HCT116 (cell line): ENCODE data around the gene SMTNL1.

ENCODE experiments used
- CEBPB ChIP-seq: IDR thresholded peaks from 2 replicates; pipeline ENCODE4 v1.6.1; 2012; ENCODE audit warnings: low read depth
- CTCF ChIP-seq, 3 experiments: fragments of 200-600 bp in 1 of 3; sonication (generic) in 1 of 3; IDR thresholded peaks in 2 of 3; conservative IDR thresholded peaks in 1 of 3; 2 replicates each; pipeline ENCODE4 v1.5.1; 2012 to 2017; ENCODE audit warnings: low read depth in 2 of 3, low read length in 2 of 3, antibody characterized with exemption in 1 of 3, borderline replicate concordance in 1 of 3, control low read depth in 1 of 3, mild to moderate bottlenecking in 1 of 3, mixed read lengths in 1 of 3, mixed run types in 1 of 3, moderate library complexity in 1 of 3; ENCODE audit not compliant: insufficient read depth in 1 of 3
- EZH2 ChIP-seq: fragments of 200-600 bp; sonication (generic); IDR thresholded peaks from 2 replicates; pipeline ENCODE4 v1.6.1; 2017; ENCODE audit warnings: antibody characterized with exemption, mixed run types
- EZH2phosphoT487 ChIP-seq: fragments of 200-600 bp; IDR thresholded peaks from 2 replicates; pipeline ENCODE4 v1.6.1; 2018; ENCODE audit warnings: antibody characterized with exemption, borderline replicate concordance
- POLR2AphosphoS5 ChIP-seq: IDR thresholded peaks from 2 replicates; pipeline ENCODE4 v1.6.1; 2011; ENCODE audit warnings: mild to moderate bottlenecking, low read depth, low read length, moderate library complexity
- ZNF274 ChIP-seq: fragments of 200-500 bp; sonication (Bioruptor generic); IDR thresholded peaks from 2 replicates; pipeline ENCODE4 v1.6.1; 2014; ENCODE audit warnings: mild to moderate bottlenecking, low read depth, low read length, inconsistent platforms
- TF ChIP-seq, protein P1 (sequence below): IDR thresholded peaks from 2 replicates; pipeline ENCODE4 v1.6.1; 2012

- TF ChIP-seq EZH2 (no peak), CTCF (IDR thresholded peaks at IDR 0.05 in 2 of 3, conservative IDR thresholded peaks at IDR 0.05 in 1 of 3; ENCODE audit: borderline replicate concordance in 1 of 3, insufficient read depth in 1 of 3, low read depth in 2 of 3, low read length in 2 of 3) (no peak), ZNF274 (no peak), CEBPB (no peak), POLR2AphosphoS5 (no peak), EZH2phosphoT487 (no peak)
- TF ChIP-seq, protein P1, sequence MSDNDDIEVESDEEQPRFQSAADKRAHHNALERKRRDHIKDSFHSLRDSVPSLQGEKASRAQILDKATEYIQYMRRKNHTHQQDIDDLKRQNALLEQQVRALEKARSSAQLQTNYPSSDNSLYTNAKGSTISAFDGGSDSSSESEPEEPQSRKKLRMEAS, result peak; percentile 27; the same call in 1 of the 2 replicates
Measured at GRCh38 chr11:57556041-57556440, 18.6 kb downstream of the SMTNL1 start.
